Measurements from ENCODE around the gene SPEF2.
"Not testable (repeated sequence)": the region's sequence is repeated elsewhere in the genome, so short reads cannot be mapped to it uniquely, and the experiment has no call there.

Gene SPEF2

DNA sequence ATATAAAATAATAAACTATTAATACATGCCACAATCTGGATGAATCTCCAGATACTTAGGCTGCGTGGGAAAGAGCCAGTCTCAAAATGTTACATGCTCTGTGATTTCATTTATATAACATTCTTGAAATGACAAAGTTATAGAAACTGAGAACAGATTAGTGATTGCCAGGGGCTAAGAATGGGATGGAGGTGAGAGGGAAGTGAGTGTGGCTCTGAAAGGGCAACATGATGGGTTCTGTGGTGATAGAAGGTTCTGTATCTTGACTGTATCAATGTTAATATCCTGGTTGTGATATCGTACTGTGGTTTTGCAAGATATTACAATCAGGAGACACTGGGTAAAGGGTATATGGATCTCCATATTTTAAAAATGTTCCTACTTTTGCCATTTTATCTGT lies 50.7 kb downstream of the SPEF2 start:
- no peak for DNase-seq (ENCODE audit: low read depth)
- TF ChIP-seq, protein P1, sequence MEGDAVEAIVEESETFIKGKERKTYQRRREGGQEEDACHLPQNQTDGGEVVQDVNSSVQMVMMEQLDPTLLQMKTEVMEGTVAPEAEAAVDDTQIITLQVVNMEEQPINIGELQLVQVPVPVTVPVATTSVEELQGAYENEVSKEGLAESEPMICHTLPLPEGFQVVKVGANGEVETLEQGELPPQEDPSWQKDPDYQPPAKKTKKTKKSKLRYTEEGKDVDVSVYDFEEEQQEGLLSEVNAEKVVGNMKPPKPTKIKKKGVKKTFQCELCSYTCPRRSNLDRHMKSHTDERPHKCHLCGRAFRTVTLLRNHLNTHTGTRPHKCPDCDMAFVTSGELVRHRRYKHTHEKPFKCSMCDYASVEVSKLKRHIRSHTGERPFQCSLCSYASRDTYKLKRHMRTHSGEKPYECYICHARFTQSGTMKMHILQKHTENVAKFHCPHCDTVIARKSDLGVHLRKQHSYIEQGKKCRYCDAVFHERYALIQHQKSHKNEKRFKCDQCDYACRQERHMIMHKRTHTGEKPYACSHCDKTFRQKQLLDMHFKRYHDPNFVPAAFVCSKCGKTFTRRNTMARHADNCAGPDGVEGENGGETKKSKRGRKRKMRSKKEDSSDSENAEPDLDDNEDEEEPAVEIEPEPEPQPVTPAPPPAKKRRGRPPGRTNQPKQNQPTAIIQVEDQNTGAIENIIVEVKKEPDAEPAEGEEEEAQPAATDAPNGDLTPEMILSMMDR (IDR thresholded peaks at IDR 0.05; ENCODE audit: insufficient read depth, low read depth, low read length, missing control alignments) = no peak
- H3K4me3 ChIP-seq (ENCODE audit: low read length) = no peak overlapping the region

DNA sequence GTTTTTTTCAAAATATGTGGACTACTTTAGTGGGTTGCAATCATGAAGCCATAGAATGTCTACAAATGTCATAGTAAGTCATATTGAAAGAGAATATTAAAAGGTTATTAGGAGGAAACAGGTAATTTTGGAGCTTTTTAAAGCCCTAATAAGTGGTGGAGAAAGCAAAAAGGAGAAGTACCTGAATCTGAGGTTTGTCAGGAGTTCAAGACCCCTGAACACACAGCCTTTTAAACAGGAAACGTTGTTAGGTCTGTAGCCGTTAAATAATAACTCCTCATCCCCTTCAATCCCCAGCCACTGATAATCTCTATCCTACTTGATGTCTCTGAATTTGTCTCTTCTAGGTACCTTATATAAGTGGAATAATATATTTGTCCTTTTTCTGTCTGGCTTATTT lies 51.1 kb downstream of the SPEF2 start:
- H3K4me3 ChIP-seq (ENCODE audit: low read length) = no peak overlapping the region
- DNase-seq (ENCODE audit: low read depth) = no peak
- TF ChIP-seq, protein P1 (IDR thresholded peaks at IDR 0.05; ENCODE audit: insufficient read depth, low read depth, low read length, missing control alignments) = no peak

DNA sequence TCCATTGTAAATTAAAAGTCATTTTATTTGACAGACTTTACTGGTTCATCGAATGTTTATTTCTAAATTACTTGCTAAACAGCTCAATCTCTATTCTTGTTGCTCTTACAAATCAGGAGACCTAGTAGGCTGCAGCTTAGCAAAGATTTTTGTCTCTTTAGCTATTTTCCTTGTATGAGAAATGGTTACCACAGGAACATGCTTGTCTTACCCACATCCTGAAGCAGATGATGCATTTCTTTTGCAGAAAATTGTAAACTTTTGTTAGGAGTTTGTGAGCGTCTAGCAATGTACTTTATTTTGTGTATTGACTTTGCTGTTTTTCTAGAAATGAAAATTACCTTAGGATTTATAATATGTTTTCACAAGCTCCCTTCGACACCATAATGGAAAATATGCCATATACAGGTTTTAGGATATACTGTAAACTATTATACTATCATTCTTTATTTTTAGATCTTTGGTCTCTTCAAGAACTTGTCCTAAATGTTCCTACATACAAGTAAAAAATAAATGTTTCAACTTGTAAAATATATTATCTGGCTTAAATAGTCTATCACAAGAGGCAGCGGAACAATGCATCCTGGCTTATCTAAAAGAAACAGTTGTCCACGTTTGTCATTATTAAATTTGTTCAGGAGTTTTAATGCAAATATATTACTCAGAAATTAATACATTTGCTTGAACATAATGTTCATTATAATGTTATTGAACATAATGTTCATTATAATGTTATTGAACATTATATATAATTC lies 54.1 kb downstream of the SPEF2 start:
- no peak for DNase-seq (ENCODE audit: low read depth)
- no peak overlapping the region for H3K4me3 ChIP-seq (ENCODE audit: low read length)
- TF ChIP-seq, protein P1 (IDR thresholded peaks at IDR 0.05; ENCODE audit: insufficient read depth, low read depth, low read length, missing control alignments) = no peak

DNA sequence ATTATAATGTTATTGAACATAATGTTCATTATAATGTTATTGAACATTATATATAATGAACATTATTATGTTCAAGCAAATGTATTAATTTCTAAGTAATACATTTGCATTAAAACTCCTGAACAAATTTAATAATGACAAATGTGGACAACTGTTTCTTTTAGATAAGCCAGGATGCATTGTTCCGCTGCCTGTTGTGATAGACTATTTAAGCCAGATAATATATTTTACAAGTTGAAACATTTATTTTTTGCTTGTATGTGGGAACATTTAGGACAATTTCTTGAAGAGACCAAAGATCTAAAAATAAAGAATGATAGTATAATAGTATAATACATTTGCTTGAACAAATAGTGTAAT lies 54.6 kb downstream of the SPEF2 start:
- DNase-seq (ENCODE audit: low read depth); H3K4me3 ChIP-seq (ENCODE audit: low read length): not testable (repeated sequence)

DNA sequence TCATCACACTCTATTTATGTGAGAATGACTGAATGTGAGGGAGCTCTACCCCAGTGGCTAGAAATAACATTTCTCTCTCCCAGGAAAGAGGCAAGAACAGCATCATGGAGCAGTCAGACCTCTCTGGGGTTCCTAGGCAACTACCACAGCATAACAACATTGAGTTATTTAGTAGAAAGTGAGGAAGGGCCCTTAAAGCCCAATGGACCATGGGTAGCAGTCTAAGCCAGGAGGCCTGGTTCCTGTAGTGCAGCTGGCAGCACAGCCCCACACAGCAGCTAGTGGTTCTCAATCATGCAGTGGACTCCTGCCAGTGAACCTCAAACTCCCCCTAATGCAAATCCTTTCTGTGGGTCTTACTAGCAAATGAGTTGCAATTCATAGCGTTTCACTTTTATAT lies 55.3 kb downstream of the SPEF2 start:
- no peak for DNase-seq (ENCODE audit: low read depth)
- H3K4me3 ChIP-seq (ENCODE audit: low read length) = no peak overlapping the region
- TF ChIP-seq, protein P1 (IDR thresholded peaks at IDR 0.05; ENCODE audit: insufficient read depth, low read depth, low read length, missing control alignments) = no peak

DNA sequence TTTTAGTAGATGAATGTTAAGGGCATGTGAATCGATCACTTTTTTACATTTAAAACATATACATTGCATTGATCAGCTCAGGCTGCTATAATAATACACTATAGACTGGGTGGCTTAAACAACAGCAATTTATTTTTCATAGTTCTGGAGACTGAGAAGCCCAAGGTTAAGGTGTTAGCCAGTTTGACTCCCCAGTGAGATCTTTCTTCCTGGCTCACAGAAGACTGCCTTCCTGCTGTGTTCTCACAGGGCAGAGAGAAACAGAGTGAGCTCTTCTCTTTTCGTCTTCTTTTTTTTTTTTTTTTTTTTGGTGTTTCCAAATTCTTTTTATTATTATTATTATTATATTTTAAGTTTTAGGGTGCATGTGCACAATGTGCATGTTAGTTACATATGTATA lies 56.4 kb downstream of the SPEF2 start:
- H3K4me3 ChIP-seq (ENCODE audit: low read length) = no peak overlapping the region
- TF ChIP-seq, protein P1 (IDR thresholded peaks at IDR 0.05; ENCODE audit: insufficient read depth, low read depth, low read length, missing control alignments) = no peak
- DNase-seq (ENCODE audit: low read depth) = no peak

DNA sequence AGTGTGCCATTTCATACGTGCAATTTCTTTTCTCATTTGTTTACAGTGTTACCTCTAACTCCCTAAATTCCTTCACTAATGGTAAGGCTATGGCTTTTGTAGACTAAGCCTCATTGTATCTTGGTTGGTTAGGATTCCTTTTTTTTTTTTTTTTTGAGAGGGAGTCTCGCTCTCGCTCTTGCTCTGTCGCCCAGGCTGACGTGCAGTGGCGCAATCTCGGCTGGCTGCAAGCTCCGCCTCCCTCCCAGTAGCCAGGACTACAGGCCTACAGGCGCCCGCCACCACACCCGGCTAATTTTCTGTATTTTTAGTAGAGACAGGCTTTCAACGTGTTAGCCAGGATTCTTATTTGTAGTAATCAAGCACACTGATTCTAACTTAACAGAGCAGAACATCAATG lies 57.7 kb downstream of the SPEF2 start:
- TF ChIP-seq, protein P1 (IDR thresholded peaks at IDR 0.05; ENCODE audit: insufficient read depth, low read depth, low read length, missing control alignments) = no peak
- DNase-seq (ENCODE audit: low read depth) = no peak
- H3K4me3 ChIP-seq (ENCODE audit: low read length) = no peak overlapping the region

All from epithelial cell of esophagus (primary cell).